Measurements from ENCODE around the gene SYNE1. TPM values are rescaled to one million over a fixed set of nuclear protein-coding genes. Genes with fewer than 3 reads are reported as not detected.

SYNE1 gene
- total RNA-seq, 1 experiment from 2014 or later: 3.0 TPM

DNA sequence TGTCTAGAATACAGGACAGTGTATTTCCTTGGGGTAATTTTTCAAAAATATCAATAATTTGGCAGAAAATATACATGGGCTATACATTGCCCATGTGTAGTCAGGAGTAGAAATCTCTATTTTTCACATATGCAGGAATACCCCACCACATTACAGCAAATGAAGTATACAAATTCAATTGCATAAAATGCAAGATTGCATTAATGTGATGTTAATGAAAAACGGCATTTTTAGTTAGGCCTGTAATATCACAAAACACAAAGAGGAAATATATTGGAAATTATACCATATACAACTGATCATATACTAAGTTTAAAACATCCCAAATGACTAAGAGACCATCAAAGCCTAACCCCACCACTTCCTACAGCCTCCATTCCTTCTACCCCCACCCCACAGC, 154.9 kb downstream of the SYNE1 start:
- Mint-ChIP-seq H3K36me3 (ENCODE audit: insufficient read depth in 1 of 3, low read depth in 3 of 3) (no peaks in the 10 kb centered on the region), H3K4me1 (peaks cover 3 to 6% of the 10 kb centered on the region in 2 experiments; a peak in 2 of 4 replicates)

More for the DNA sequence above, 154.9 kb downstream of the SYNE1 start:
- no peaks in the 10 kb centered on the region for H3K23me2 ChIP-seq (ENCODE audit: insufficient read length, low read depth, low read length, poor library complexity, severe bottlenecking)
- H3K27ac ChIP-seq (ENCODE audit: insufficient read length, low read depth, low read length): no peak overlapping the region
- H3K27me3 ChIP-seq (ENCODE audit: insufficient read depth, low read length): no peaks in the 10 kb centered on the region
- H2AK5ac ChIP-seq (ENCODE audit: insufficient read length, low read length): no peak overlapping the region
- H3K18ac ChIP-seq (ENCODE audit: insufficient read length, low read depth, low read length): no peak overlapping the region
- Mint-ChIP-seq H3K27me3 (ENCODE audit: low read depth) (no peaks in the 10 kb centered on the region), H3K9me3 (no peaks in the 10 kb centered on the region), H3K27ac (no peak overlapping the region), H3K4me3 (no peak overlapping the region)
- no peak overlapping the region for H3K56ac ChIP-seq (ENCODE audit: insufficient read length, low read depth, low read length)
- no peak overlapping the region for H3K9ac ChIP-seq (ENCODE audit: extremely low read depth, insufficient read length, low read length)
- H4K20me1 ChIP-seq (ENCODE audit: control insufficient read depth, insufficient read depth, insufficient read length): no peaks in the 10 kb centered on the region
- no peak overlapping the region for H3K23ac ChIP-seq (ENCODE audit: insufficient read length, low read depth, low read length)
- no peak overlapping the region for H3T11ph ChIP-seq (ENCODE audit: low read length)
- WGBS (ENCODE audit: extremely low coverage, insufficient read length, low lambda C conversion rate): no CpG with 5 or more reads among the region's 1 CpG
- TF ChIP-seq, protein P1, sequence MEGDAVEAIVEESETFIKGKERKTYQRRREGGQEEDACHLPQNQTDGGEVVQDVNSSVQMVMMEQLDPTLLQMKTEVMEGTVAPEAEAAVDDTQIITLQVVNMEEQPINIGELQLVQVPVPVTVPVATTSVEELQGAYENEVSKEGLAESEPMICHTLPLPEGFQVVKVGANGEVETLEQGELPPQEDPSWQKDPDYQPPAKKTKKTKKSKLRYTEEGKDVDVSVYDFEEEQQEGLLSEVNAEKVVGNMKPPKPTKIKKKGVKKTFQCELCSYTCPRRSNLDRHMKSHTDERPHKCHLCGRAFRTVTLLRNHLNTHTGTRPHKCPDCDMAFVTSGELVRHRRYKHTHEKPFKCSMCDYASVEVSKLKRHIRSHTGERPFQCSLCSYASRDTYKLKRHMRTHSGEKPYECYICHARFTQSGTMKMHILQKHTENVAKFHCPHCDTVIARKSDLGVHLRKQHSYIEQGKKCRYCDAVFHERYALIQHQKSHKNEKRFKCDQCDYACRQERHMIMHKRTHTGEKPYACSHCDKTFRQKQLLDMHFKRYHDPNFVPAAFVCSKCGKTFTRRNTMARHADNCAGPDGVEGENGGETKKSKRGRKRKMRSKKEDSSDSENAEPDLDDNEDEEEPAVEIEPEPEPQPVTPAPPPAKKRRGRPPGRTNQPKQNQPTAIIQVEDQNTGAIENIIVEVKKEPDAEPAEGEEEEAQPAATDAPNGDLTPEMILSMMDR (conservative IDR thresholded peaks at IDR 0.05): no peak
- no peak overlapping the region for H2BK12ac ChIP-seq (ENCODE audit: insufficient read length, low read depth, low read length)
- H2AFZ ChIP-seq (ENCODE audit: low read length): no peak overlapping the region
- no peak overlapping the region for H3K4ac ChIP-seq (ENCODE audit: low read depth, low read length)
- no peak overlapping the region for H4K5ac ChIP-seq (ENCODE audit: insufficient read length, low read depth, low read length)
- no peak for DNase-seq
- no peaks in the 10 kb centered on the region for H3K9me3 ChIP-seq (ENCODE audit: control insufficient read depth, low read depth, low read length)
- H3K4me1 ChIP-seq (ENCODE audit: insufficient read depth, low read length): no peaks in the 10 kb centered on the region; the same call in 1 of the 2 replicates
- H2BK15ac ChIP-seq (ENCODE audit: low read depth, low read length): no peak overlapping the region
- no peak overlapping the region for H2BK20ac ChIP-seq (ENCODE audit: low read depth, low read length, poor library complexity, severe bottlenecking)
- H2BK5ac ChIP-seq (ENCODE audit: insufficient read length, low read length): no peak overlapping the region
- H3K4me2 ChIP-seq (ENCODE audit: insufficient read depth, insufficient read length, low read length): no peak overlapping the region
- H3K14ac ChIP-seq (ENCODE audit: insufficient read depth, low read length): no peak overlapping the region
- H4K91ac ChIP-seq (ENCODE audit: insufficient read length, low read depth, low read length): no peak overlapping the region
- no peaks in the 10 kb centered on the region for H3K79me1 ChIP-seq (ENCODE audit: insufficient read depth, low read depth, low read length, poor library complexity, severe bottlenecking)
- H4K8ac ChIP-seq (replicated peaks; ENCODE audit: insufficient read length, low read depth, low read length): no peak overlapping the region
- H3K79me2 ChIP-seq (ENCODE audit: insufficient read depth, low read length): no peaks in the 10 kb centered on the region
- no peak overlapping the region for H2BK120ac ChIP-seq (ENCODE audit: low read depth, low read length, poor library complexity, severe bottlenecking)
